Esophagus squamous epithelium (tissue), 4 donors: ENCODE measurements around the gene ATF7IP.
"Not testable (repeated sequence)": the region's sequence is repeated elsewhere in the genome, so short reads cannot be mapped to it uniquely, and the experiment has no call there.

Experiments used
- POLR2A ChIP-seq, 4 donors: fragments of 450-650 bp; IDR thresholded peaks; one replicate each; pipeline ENCODE4 v1.6.1; 2017; ENCODE audit warnings: antibody characterized with exemption in 4 of 4, mild to moderate bottlenecking in 4 of 4, moderate library complexity in 3 of 4
- TF ChIP-seq, protein P1 (sequence below), 6 experiments: fragments of 450-650 bp in 4 of 6; fragments of 200-600 bp in 2 of 6; sonication (generic) in 2 of 6; IDR thresholded peaks; one replicate each; pipeline ENCODE4 v1.5.1; 2016 to 2019; ENCODE audit warnings: antibody characterized with exemption in 6 of 6, mild to moderate bottlenecking in 4 of 6, moderate library complexity in 4 of 6

GRCh38 chr12:14319704-14320427, 45.6 kb upstream of the ATF7IP start:
- TF ChIP-seq, protein P1, sequence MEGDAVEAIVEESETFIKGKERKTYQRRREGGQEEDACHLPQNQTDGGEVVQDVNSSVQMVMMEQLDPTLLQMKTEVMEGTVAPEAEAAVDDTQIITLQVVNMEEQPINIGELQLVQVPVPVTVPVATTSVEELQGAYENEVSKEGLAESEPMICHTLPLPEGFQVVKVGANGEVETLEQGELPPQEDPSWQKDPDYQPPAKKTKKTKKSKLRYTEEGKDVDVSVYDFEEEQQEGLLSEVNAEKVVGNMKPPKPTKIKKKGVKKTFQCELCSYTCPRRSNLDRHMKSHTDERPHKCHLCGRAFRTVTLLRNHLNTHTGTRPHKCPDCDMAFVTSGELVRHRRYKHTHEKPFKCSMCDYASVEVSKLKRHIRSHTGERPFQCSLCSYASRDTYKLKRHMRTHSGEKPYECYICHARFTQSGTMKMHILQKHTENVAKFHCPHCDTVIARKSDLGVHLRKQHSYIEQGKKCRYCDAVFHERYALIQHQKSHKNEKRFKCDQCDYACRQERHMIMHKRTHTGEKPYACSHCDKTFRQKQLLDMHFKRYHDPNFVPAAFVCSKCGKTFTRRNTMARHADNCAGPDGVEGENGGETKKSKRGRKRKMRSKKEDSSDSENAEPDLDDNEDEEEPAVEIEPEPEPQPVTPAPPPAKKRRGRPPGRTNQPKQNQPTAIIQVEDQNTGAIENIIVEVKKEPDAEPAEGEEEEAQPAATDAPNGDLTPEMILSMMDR (IDR thresholded peaks at IDR 0.05) = not testable (repeated sequence)
- TF ChIP-seq POLR2A (IDR thresholded peaks at IDR 0.05) = not testable (repeated sequence)
